Keratinocyte (primary cell): ENCODE measurements around the gene SUN5. TPM values are rescaled to one million over a fixed set of nuclear protein-coding genes. Genes with fewer than 3 reads are reported as not detected.

Experiments
- DNase-seq: peaks from one replicate; pipeline ENCODE4 v3.0.0-alpha.2; 2011; ENCODE audit warnings: low read depth, missing footprints, low spot score
- FAIRE-seq: peaks from 2 replicates; lab custom pipeline; 2011; peaks lifted over from hg19 to GRCh38; lab: Jason Lieb, UNC
- H2AFZ ChIP-seq: 2 replicates; pipeline ENCODE4 v1.6.0; 2012; ENCODE audit warnings: low read length, control low read depth, inconsistent platforms; ENCODE audit not compliant: control insufficient read depth
- H3K27ac ChIP-seq: 2 replicates; pipeline ENCODE4 v1.5.1; 2011; ENCODE audit warnings: low read length; ENCODE audit not compliant: control insufficient read depth, insufficient read depth
- H3K27me3 ChIP-seq: 3 replicates; pipeline ENCODE4 v1.6.0; 2011; ENCODE audit warnings: low read length; ENCODE audit not compliant: control insufficient read depth, insufficient read depth; ENCODE audit errors: extremely low read depth
- H3K36me3 ChIP-seq, 2 experiments: 2 replicates in 1 of 2; 3 replicates in 1 of 2; pipeline ENCODE4 v1.5.1; 2011; ENCODE audit warnings: low read length in 2 of 2, mild to moderate bottlenecking in 1 of 2; ENCODE audit not compliant: control insufficient read depth in 2 of 2, insufficient read depth in 2 of 2; ENCODE audit errors: extremely low read depth in 1 of 2
- H3K4me1 ChIP-seq: 3 replicates; pipeline ENCODE4 v1.5.1; 2011; ENCODE audit warnings: low read length; ENCODE audit not compliant: control insufficient read depth, insufficient read depth; ENCODE audit errors: extremely low read depth
- H3K4me2 ChIP-seq: 3 replicates; pipeline ENCODE4 v1.6.0; 2011; ENCODE audit warnings: low read depth, low read length; ENCODE audit not compliant: control insufficient read depth, insufficient read depth; ENCODE audit errors: extremely low read depth
- H3K4me3 ChIP-seq, 3 experiments: fragments of 200-600 bp in 1 of 3; sonication (generic) in 1 of 3; 2 replicates in 2 of 3; 3 replicates in 1 of 3; pipeline ENCODE4 v1.5.1; 2011 to 2016; ENCODE audit warnings: low read length in 3 of 3, mild to moderate bottlenecking in 3 of 3, control low read depth in 2 of 3, inconsistent platforms in 1 of 3, low read depth in 1 of 3, mixed read lengths in 1 of 3, mixed run types in 1 of 3, moderate library complexity in 1 of 3; ENCODE audit not compliant: control insufficient read depth in 2 of 3, insufficient read depth in 2 of 3; ENCODE audit errors: extremely low read depth in 1 of 3
- H3K79me2 ChIP-seq: 2 replicates; pipeline ENCODE4 v1.6.0; 2012; ENCODE audit warnings: low read length; ENCODE audit not compliant: control insufficient read depth, insufficient read depth
- H3K9ac ChIP-seq: 3 replicates; pipeline ENCODE4 v1.6.0; 2011; ENCODE audit warnings: low read length; ENCODE audit not compliant: control insufficient read depth, insufficient read depth; ENCODE audit errors: extremely low read depth
- H3K9me1 ChIP-seq: 3 replicates; pipeline ENCODE4 v1.6.0; 2011; ENCODE audit warnings: low read length; ENCODE audit not compliant: control insufficient read depth, insufficient read depth; ENCODE audit errors: extremely low read depth
- H3K9me3 ChIP-seq: 2 replicates; pipeline ENCODE4 v1.5.1; 2012; ENCODE audit warnings: low read depth, low read length; ENCODE audit not compliant: control insufficient read depth
- H4K20me1 ChIP-seq: 3 replicates; pipeline ENCODE4 v1.6.0; 2011; ENCODE audit warnings: low read length; ENCODE audit not compliant: control insufficient read depth, insufficient read depth; ENCODE audit errors: extremely low read depth
- CTCF ChIP-seq, 3 experiments: IDR thresholded peaks in 1 of 3; conservative IDR thresholded peaks in 1 of 3; optimal IDR thresholded peaks in 1 of 3; 2 replicates in 2 of 3; 3 replicates in 1 of 3; pipeline versions ENCODE3 to v1.5.1; 2011; ENCODE audit warnings: low read length in 3 of 3, mild to moderate bottlenecking in 3 of 3, moderate library complexity in 2 of 3, control low read depth in 1 of 3, inconsistent platforms in 1 of 3; ENCODE audit not compliant: insufficient read depth in 2 of 3; ENCODE audit errors: extremely low read depth in 1 of 3
- EZH2 ChIP-seq: IDR thresholded peaks from one replicate; pipeline ENCODE4 v1.6.1; 2012; ENCODE audit warnings: inconsistent platforms, mild to moderate bottlenecking, low read length, moderate library complexity
- dilution Hi-C: fragments of 300-500 bp; cut with MboI; formaldehyde crosslinking; loops from one replicate; pipeline ENCODE4 v1.7.0; 2020; ENCODE audit warnings: low sequenced_read_pairs; ENCODE audit not compliant: extremely low pct_ligation_motif_present
- polyA plus RNA-seq, 5 experiments: library from polyadenylated mRNA; depleted of rRNA in 3 of 5; stranded (reverse) in 3 of 5; stranded (forward) in 1 of 5; unstranded in 1 of 5; fragments of >200 nt; gene quantifications; 1 replicate in 1 of 5; 2 replicates in 3 of 5; 3 replicates in 1 of 5; pipeline versions ENCODE4 v1.2.1 to v1.2.3, GENCODE V29; 2011 to 2012; ENCODE audit warnings: missing spikeins in 2 of 5, low read depth in 1 of 5, low replicate concordance in 1 of 5

SUN5 gene
- polyA plus RNA-seq, 1 donor (not counting 4 experiments of a cell fraction or from before 2014, with no cell fraction given), result not detected

- no peaks in the 10 kb centered on the region for H3K36me3 ChIP-seq
- dilution Hi-C loops, result no loop called here
- H3K79me2 ChIP-seq, result no peaks in the 10 kb centered on the region
- H3K4me1 ChIP-seq, result no peaks in the 10 kb centered on the region
- no peaks in the 10 kb centered on the region for H4K20me1 ChIP-seq
- no peak overlapping the region for H2AFZ ChIP-seq
- H3K9me1 ChIP-seq, result no peaks in the 10 kb centered on the region
- no peaks in the 10 kb centered on the region for H3K9me3 ChIP-seq
- no peak overlapping the region for H3K4me2 ChIP-seq
- no peak overlapping the region for H3K27ac ChIP-seq
- TF ChIP-seq EZH2, result no peak
- TF ChIP-seq CTCF (optimal IDR thresholded peaks at IDR 0.05 in 1 of 3, IDR thresholded peaks at IDR 0.05 in 1 of 3, conservative IDR thresholded peaks at IDR 0.05 in 1 of 3; ENCODE audit: extremely low read depth in 1 of 3, insufficient read depth in 2 of 3, low read length in 3 of 3), result no peak
- peaks cover 3% of the 10 kb centered on the region for H3K27me3 ChIP-seq
- H3K4me3 ChIP-seq, result no peak overlapping the region
- H3K9ac ChIP-seq, result no peak overlapping the region
- FAIRE-seq (no peak), DNase-seq (no peak)
Measured at GRCh38 chr20:33009214-33010132, 5.2 kb upstream of the SUN5 start.

GRCh38 chr20:33008336-33009213, 4.3 kb upstream of the SUN5 start:
- Histone ChIP-seq H3K4me3 (no peak overlapping the region), H3K9ac (no peak overlapping the region), H2AFZ (no peak overlapping the region), H3K4me1 (no peaks in the 10 kb centered on the region), H3K27me3 (peaks cover 3% of the 10 kb centered on the region), H3K79me2 (no peaks in the 10 kb centered on the region), H3K4me2 (no peak overlapping the region), H4K20me1 (no peaks in the 10 kb centered on the region), H3K9me3 (no peaks in the 10 kb centered on the region), H3K9me1 (no peaks in the 10 kb centered on the region), H3K36me3 (no peaks in the 10 kb centered on the region), H3K27ac (no peak overlapping the region)
- FAIRE-seq, result no peak
- dilution Hi-C loops, result no loop called here
- TF ChIP-seq CTCF (optimal IDR thresholded peaks at IDR 0.05 in 1 of 3, IDR thresholded peaks at IDR 0.05 in 1 of 3, conservative IDR thresholded peaks at IDR 0.05 in 1 of 3; ENCODE audit: extremely low read depth in 1 of 3, insufficient read depth in 2 of 3, low read length in 3 of 3), result no peak
- TF ChIP-seq EZH2, result no peak
- DNase-seq, result no peak
